Measurements from ENCODE around the gene TRAF6.

DNA sequence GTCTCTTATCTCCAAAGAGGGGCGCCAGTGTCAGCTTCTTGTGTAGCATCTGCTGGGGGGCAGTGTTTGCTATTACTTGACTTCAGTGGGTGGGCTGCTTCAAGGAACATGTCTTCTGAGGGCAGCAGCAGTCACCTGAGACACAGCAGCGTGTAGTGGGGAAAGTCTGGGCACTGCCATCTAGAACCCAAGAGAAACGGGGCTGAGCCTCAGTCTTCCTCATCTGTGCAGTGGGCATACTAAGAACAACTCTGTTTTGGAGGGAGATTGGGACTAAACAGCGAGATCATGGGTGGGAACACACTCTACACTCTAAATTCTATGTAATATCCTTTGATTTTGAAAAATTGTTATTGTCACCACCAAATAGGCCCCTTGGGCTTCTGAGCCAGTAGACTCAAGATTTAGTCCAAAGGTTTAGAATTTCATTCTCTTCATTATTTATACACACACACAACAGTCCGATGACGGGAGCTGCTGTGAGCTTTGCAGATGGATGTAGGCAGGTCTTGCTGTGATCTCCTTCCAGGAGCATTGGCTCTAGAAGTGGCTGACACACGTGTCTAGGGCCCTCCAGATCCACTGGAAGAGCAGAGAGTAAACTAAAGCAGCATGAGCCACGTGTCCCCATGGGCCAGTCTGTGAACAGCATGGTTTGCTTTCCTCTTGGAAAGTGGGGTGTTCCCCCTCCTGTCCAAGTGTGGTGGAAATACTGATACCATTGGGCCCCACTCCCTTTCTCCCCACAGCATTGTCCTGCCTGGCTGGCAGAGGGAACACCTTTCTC is 51.8 kb downstream of the TRAF6 start:
- TF ChIP-seq, protein P1, sequence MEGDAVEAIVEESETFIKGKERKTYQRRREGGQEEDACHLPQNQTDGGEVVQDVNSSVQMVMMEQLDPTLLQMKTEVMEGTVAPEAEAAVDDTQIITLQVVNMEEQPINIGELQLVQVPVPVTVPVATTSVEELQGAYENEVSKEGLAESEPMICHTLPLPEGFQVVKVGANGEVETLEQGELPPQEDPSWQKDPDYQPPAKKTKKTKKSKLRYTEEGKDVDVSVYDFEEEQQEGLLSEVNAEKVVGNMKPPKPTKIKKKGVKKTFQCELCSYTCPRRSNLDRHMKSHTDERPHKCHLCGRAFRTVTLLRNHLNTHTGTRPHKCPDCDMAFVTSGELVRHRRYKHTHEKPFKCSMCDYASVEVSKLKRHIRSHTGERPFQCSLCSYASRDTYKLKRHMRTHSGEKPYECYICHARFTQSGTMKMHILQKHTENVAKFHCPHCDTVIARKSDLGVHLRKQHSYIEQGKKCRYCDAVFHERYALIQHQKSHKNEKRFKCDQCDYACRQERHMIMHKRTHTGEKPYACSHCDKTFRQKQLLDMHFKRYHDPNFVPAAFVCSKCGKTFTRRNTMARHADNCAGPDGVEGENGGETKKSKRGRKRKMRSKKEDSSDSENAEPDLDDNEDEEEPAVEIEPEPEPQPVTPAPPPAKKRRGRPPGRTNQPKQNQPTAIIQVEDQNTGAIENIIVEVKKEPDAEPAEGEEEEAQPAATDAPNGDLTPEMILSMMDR (conservative IDR thresholded peaks at IDR 0.05), result no peak
- no peak for TF ChIP-seq ZFX (IDR thresholded peaks at IDR 0.05)
